ENCODE results near the gene PSMC6. TPM values are rescaled to one million over a fixed set of nuclear protein-coding genes. Genes with fewer than 3 reads are reported as not detected.

Gene PSMC6
- total RNA-seq, 1 donor: 99.7 TPM

DNA sequence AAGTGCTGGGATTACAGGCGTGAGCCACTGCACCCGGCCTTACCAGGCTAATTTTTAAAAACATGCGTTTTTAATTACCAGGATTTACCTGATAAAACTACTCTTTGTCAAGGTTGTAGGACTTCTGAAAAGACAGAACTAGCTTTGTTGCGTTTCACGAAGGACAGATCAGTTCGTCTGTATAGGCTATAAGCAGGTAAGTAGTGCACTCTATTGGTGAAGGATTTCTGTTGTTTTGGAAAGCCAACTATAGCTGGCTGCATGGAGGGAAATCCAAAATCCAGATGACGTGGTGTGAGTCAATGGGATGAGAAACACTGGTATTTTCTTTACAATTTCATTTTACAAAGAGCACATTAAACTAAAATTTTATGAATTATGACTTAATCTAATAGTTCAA, 69.8 kb downstream of the PSMC6 start:
- TF ChIP-seq, protein P1, sequence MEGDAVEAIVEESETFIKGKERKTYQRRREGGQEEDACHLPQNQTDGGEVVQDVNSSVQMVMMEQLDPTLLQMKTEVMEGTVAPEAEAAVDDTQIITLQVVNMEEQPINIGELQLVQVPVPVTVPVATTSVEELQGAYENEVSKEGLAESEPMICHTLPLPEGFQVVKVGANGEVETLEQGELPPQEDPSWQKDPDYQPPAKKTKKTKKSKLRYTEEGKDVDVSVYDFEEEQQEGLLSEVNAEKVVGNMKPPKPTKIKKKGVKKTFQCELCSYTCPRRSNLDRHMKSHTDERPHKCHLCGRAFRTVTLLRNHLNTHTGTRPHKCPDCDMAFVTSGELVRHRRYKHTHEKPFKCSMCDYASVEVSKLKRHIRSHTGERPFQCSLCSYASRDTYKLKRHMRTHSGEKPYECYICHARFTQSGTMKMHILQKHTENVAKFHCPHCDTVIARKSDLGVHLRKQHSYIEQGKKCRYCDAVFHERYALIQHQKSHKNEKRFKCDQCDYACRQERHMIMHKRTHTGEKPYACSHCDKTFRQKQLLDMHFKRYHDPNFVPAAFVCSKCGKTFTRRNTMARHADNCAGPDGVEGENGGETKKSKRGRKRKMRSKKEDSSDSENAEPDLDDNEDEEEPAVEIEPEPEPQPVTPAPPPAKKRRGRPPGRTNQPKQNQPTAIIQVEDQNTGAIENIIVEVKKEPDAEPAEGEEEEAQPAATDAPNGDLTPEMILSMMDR (IDR thresholded peaks at IDR 0.05; ENCODE audit: insufficient read depth, low read depth, low read length): no peak
- no peak overlapping the region for H3K4me3 ChIP-seq (ENCODE audit: low read depth, low read length)
- no peak for DNase-seq (ENCODE audit: low read depth)

Other genes with a start within 250 kb of the PSMC6 start
- 3.0 and 3.9 TPM in 2 replicates for gene TXNDC16, start 154.7 kb upstream of the PSMC6 start, total RNA-seq
- gene GPR137C, start 154.4 kb upstream of the PSMC6 start, total RNA-seq: 0.32 and 0.43 TPM in 2 replicates
- 49.7 and 52.8 TPM in 2 replicates for gene ERO1A, start 11.6 kb upstream of the PSMC6 start, total RNA-seq
- gene STYX, start 23.0 kb downstream of the PSMC6 start, total RNA-seq: 22.9 and 26.3 TPM in 2 replicates
- 23.8 and 31.1 TPM in 2 replicates for gene GNPNAT1, start 84.4 kb downstream of the PSMC6 start, total RNA-seq
- 266 and 320 TPM in 2 replicates for gene FERMT2, start 243.8 kb downstream of the PSMC6 start, total RNA-seq

Measured in fibroblast of villous mesenchyme (primary cell).